Liver (tissue), 9 donors: Measurements from ENCODE around the gene CORO7. TPM values are rescaled to one million over a fixed set of nuclear protein-coding genes. Genes with fewer than 3 reads are reported as not detected.

Experiments
- DNase-seq: peaks from one replicate; pipeline ENCODE4 v3.0.0-alpha.2; 2017; ENCODE audit warnings: low spot score
- H3K27ac ChIP-seq, 2 donors: one replicate each; pipeline ENCODE4 v1.7.0; 2013; ENCODE audit warnings: inconsistent platforms in 2 of 2, low read length in 2 of 2, control low read depth in 1 of 2, low read depth in 1 of 2, mild to moderate bottlenecking in 1 of 2
- H3K27me3 ChIP-seq, 4 donors: one replicate each; pipeline versions ENCODE4 v1.6.1 to v1.7.0; 2013; ENCODE audit warnings: low read length in 3 of 4, inconsistent platforms in 1 of 4, mild to moderate bottlenecking in 1 of 4, moderate library complexity in 1 of 4; ENCODE audit not compliant: control insufficient read depth in 4 of 4, insufficient read depth in 4 of 4
- H3K36me3 ChIP-seq, 4 donors: one replicate each; pipeline versions ENCODE4 v1.6.1 to v1.7.0; 2013; ENCODE audit warnings: low read length in 3 of 4, mild to moderate bottlenecking in 3 of 4, low read depth in 1 of 4, moderate library complexity in 1 of 4; ENCODE audit not compliant: control insufficient read depth in 4 of 4, insufficient read depth in 3 of 4
- H3K4me1 ChIP-seq, 4 donors: one replicate each; pipeline versions ENCODE4 v1.6.1 to v1.7.0; 2013; ENCODE audit warnings: low read length in 3 of 4, mild to moderate bottlenecking in 3 of 4, moderate library complexity in 1 of 4; ENCODE audit not compliant: control insufficient read depth in 4 of 4, insufficient read depth in 4 of 4
- H3K4me3 ChIP-seq, 3 donors: one replicate each; pipeline versions ENCODE4 v1.6.1 to v1.7.0; 2013; ENCODE audit warnings: low read length in 3 of 3, control low read depth in 1 of 3, low read depth in 1 of 3, mild to moderate bottlenecking in 1 of 3
- H3K9ac ChIP-seq, 2 donors: one replicate each; pipeline ENCODE4 v1.7.0; 2013; ENCODE audit warnings: low read length in 2 of 2, mild to moderate bottlenecking in 2 of 2, moderate library complexity in 2 of 2, control low read depth in 1 of 2, low read depth in 1 of 2
- H3K9me3 ChIP-seq, 4 donors: one replicate each; pipeline versions ENCODE4 v1.6.1 to v1.7.0; 2013; ENCODE audit warnings: low read length in 3 of 4; ENCODE audit not compliant: control insufficient read depth in 4 of 4
- EGR1 ChIP-seq, 2 donors: IDR thresholded peaks; 2 replicates each; pipeline ENCODE4 v1.6.1; 2016 to 2018; ENCODE audit warnings: antibody characterized with exemption in 2 of 2, low read depth in 2 of 2
- FOXA1 ChIP-seq: IDR thresholded peaks from 2 replicates; pipeline ENCODE4 v1.6.1; 2016; ENCODE audit warnings: antibody characterized with exemption
- FOXA2 ChIP-seq: IDR thresholded peaks from 2 replicates; pipeline ENCODE4 v1.6.1; 2016; ENCODE audit warnings: antibody characterized with exemption
- GABPA ChIP-seq, 2 donors: IDR thresholded peaks in 1 of 2; conservative IDR thresholded peaks in 1 of 2; 2 replicates each; pipeline ENCODE4 v1.6.1; 2016; ENCODE audit warnings: antibody characterized with exemption in 2 of 2, mild to moderate bottlenecking in 1 of 2, moderate library complexity in 1 of 2
- HNF4A ChIP-seq, 2 donors: conservative IDR thresholded peaks; 2 replicates each; pipeline ENCODE4 v1.6.1; 2016; ENCODE audit warnings: antibody characterized with exemption in 2 of 2, mild to moderate bottlenecking in 2 of 2
- HNF4G ChIP-seq: IDR thresholded peaks from 2 replicates; pipeline ENCODE4 v1.6.1; 2016; ENCODE audit warnings: antibody characterized with exemption
- JUND ChIP-seq, 2 donors: IDR thresholded peaks; 2 replicates each; pipeline ENCODE4 v1.6.1; 2016; ENCODE audit warnings: antibody characterized with exemption in 2 of 2
- NR2F2 ChIP-seq: IDR thresholded peaks from 2 replicates; pipeline ENCODE4 v1.6.1; 2016; ENCODE audit warnings: antibody characterized with exemption
- RAD21 ChIP-seq, 2 donors: IDR thresholded peaks; 2 replicates each; pipeline ENCODE4 v1.6.1; 2016; ENCODE audit warnings: antibody characterized with exemption in 2 of 2, mild to moderate bottlenecking in 2 of 2
- RXRA ChIP-seq, 2 donors: IDR thresholded peaks; 2 replicates each; pipeline ENCODE4 v1.6.1; 2017 to 2018; ENCODE audit warnings: antibody characterized with exemption in 2 of 2, mild to moderate bottlenecking in 1 of 2
- SP1 ChIP-seq: IDR thresholded peaks from 2 replicates; pipeline ENCODE4 v1.6.1; 2018; ENCODE audit warnings: antibody characterized with exemption, mild to moderate bottlenecking
- TAF1 ChIP-seq: conservative IDR thresholded peaks from 2 replicates; pipeline ENCODE4 v1.6.1; 2016; ENCODE audit warnings: antibody characterized with exemption, mild to moderate bottlenecking
- YY1 ChIP-seq: IDR thresholded peaks from 2 replicates; pipeline ENCODE4 v1.6.1; 2016; ENCODE audit warnings: antibody characterized with exemption, mild to moderate bottlenecking
- WGBS: extraction: QIAGEN DNeasy Blood & Tissue Kit; methylation state at CpG from one replicate; pipeline ENCODE4 v1.1.7; 2013; 5-methylcytosine and 5-hydroxymethylcytosine counted together
- polyA plus RNA-seq, 2 donors: library from polyadenylated mRNA; stranded (reverse) in 1 of 2; unstranded in 1 of 2; fragments of 200-250 nt in 1 of 2; fragments of >200 nt in 1 of 2; fragmentation: Nextera tagmentation in 1 of 2; extraction: Ambion mirVana in 1 of 2; gene quantifications; one replicate each; pipeline versions ENCODE4 v1.2.1 to v1.2.3, GENCODE V29; 2013 to 2015
- total RNA-seq, 2 donors: library from RNA; depleted of rRNA; stranded (reverse); fragments of >200 nt; gene quantifications; one replicate each; pipeline ENCODE4 v1.2.3, GENCODE V29; 2014
- TF ChIP-seq, protein P1 (sequence below): IDR thresholded peaks from 2 replicates; pipeline ENCODE4 v1.6.1; 2016; ENCODE audit warnings: antibody characterized with exemption, mild to moderate bottlenecking
- TF ChIP-seq, protein P2 (sequence below): fragments of 150-350 bp; IDR thresholded peaks from 2 replicates; pipeline ENCODE4 v1.5.1; 2017; ENCODE audit warnings: improper control_type of control experiment, low read depth, low read length; ENCODE audit not compliant: missing input control
- TF ChIP-seq, protein P3 (sequence below): IDR thresholded peaks from 2 replicates; pipeline ENCODE4 v1.6.1; 2016; ENCODE audit warnings: antibody characterized with exemption
- donor health status: healthy.
- donor health status: healthy.
- donor health status: healthy.
- donor health status: healthy.
- donor health status: healthy.

The CORO7 gene
- total and polyA plus RNA-seq, 4 donors: 7.3 to 21.5 (median 13.0) TPM

- no peak overlapping the region for H3K4me3 ChIP-seq
- no peaks in the 10 kb centered on the region for H3K27me3 ChIP-seq
- H3K9me3 ChIP-seq: no peaks in the 10 kb centered on the region
- TF ChIP-seq, protein P1, sequence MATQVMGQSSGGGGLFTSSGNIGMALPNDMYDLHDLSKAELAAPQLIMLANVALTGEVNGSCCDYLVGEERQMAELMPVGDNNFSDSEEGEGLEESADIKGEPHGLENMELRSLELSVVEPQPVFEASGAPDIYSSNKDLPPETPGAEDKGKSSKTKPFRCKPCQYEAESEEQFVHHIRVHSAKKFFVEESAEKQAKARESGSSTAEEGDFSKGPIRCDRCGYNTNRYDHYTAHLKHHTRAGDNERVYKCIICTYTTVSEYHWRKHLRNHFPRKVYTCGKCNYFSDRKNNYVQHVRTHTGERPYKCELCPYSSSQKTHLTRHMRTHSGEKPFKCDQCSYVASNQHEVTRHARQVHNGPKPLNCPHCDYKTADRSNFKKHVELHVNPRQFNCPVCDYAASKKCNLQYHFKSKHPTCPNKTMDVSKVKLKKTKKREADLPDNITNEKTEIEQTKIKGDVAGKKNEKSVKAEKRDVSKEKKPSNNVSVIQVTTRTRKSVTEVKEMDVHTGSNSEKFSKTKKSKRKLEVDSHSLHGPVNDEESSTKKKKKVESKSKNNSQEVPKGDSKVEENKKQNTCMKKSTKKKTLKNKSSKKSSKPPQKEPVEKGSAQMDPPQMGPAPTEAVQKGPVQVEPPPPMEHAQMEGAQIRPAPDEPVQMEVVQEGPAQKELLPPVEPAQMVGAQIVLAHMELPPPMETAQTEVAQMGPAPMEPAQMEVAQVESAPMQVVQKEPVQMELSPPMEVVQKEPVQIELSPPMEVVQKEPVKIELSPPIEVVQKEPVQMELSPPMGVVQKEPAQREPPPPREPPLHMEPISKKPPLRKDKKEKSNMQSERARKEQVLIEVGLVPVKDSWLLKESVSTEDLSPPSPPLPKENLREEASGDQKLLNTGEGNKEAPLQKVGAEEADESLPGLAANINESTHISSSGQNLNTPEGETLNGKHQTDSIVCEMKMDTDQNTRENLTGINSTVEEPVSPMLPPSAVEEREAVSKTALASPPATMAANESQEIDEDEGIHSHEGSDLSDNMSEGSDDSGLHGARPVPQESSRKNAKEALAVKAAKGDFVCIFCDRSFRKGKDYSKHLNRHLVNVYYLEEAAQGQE: no peak
- TF ChIP-seq FOXA2 (no peak), YY1 (no peak)
- H3K9ac ChIP-seq: no peak overlapping the region
- H3K36me3 ChIP-seq: peaks cover 0 to 17% (median 7%) of the 10 kb centered on the region in 4 donors
- H3K4me1 ChIP-seq: peaks cover 2 to 33% (median 22%) of the 10 kb centered on the region in 4 donors
- DNase-seq: no peak
- 86% methylated on average over 55 of the region's 55 CpGs for WGBS
- no peak overlapping the region for H3K27ac ChIP-seq
These were observed 34.2 kb downstream of the CORO7 start for GRCh38 chr16:4381935-4382794.

DNA sequence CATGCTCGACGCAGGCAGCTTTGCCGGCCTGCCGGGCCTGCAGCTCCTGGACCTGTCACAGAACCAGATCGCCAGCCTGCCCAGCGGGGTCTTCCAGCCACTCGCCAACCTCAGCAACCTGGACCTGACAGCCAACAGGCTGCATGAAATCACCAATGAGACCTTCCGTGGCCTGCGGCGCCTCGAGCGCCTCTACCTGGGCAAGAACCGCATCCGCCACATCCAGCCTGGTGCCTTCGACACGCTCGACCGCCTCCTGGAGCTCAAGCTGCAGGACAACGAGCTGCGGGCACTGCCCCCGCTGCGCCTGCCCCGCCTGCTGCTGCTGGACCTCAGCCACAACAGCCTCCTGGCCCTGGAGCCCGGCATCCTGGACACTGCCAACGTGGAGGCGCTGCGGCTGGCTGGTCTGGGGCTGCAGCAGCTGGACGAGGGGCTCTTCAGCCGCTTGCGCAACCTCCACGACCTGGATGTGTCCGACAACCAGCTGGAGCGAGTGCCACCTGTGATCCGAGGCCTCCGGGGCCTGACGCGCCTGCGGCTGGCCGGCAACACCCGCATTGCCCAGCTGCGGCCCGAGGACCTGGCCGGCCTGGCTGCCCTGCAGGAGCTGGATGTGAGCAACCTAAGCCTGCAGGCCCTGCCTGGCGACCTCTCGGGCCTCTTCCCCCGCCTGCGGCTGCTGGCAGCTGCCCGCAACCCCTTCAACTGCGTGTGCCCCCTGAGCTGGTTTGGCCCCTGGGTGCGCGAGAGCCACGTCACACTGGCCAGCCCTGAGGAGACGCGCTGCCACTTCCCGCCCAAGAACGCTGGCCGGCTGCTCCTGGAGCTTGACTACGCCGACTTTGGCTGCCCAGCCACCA, 35.1 kb downstream of the CORO7 start:
- Histone ChIP-seq H3K9ac (no peak overlapping the region), H3K4me1 (peaks cover 9 to 41% (median 30%) of the 10 kb centered on the region in 4 donors), H3K4me3 (no peak overlapping the region), H3K36me3 (peaks cover 0 to 17% (median 7%) of the 10 kb centered on the region in 4 donors), H3K9me3 (no peaks in the 10 kb centered on the region), H3K27me3 (no peaks in the 10 kb centered on the region), H3K27ac (no peak overlapping the region)
- TF ChIP-seq FOXA2 (no peak), YY1 (no peak), GABPA (IDR thresholded peaks at IDR 0.05 in 1 of 2, conservative IDR thresholded peaks at IDR 0.05 in 1 of 2) (no peak), HNF4G (no peak), FOXA1 (no peak), JUND (IDR thresholded peaks at IDR 0.05) (no peak), EGR1 (IDR thresholded peaks at IDR 0.05; ENCODE audit: low read depth in 2 of 2) (no peak), RXRA (IDR thresholded peaks at IDR 0.05) (no peak), RAD21 (IDR thresholded peaks at IDR 0.05) (no peak), NR2F2 (no peak), HNF4A (conservative IDR thresholded peaks at IDR 0.05) (no peak), TAF1 (no peak), SP1 (no peak)
- TF ChIP-seq, protein P2, sequence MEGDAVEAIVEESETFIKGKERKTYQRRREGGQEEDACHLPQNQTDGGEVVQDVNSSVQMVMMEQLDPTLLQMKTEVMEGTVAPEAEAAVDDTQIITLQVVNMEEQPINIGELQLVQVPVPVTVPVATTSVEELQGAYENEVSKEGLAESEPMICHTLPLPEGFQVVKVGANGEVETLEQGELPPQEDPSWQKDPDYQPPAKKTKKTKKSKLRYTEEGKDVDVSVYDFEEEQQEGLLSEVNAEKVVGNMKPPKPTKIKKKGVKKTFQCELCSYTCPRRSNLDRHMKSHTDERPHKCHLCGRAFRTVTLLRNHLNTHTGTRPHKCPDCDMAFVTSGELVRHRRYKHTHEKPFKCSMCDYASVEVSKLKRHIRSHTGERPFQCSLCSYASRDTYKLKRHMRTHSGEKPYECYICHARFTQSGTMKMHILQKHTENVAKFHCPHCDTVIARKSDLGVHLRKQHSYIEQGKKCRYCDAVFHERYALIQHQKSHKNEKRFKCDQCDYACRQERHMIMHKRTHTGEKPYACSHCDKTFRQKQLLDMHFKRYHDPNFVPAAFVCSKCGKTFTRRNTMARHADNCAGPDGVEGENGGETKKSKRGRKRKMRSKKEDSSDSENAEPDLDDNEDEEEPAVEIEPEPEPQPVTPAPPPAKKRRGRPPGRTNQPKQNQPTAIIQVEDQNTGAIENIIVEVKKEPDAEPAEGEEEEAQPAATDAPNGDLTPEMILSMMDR: no peak
- TF ChIP-seq, protein P1: no peak
- TF ChIP-seq, protein P3, sequence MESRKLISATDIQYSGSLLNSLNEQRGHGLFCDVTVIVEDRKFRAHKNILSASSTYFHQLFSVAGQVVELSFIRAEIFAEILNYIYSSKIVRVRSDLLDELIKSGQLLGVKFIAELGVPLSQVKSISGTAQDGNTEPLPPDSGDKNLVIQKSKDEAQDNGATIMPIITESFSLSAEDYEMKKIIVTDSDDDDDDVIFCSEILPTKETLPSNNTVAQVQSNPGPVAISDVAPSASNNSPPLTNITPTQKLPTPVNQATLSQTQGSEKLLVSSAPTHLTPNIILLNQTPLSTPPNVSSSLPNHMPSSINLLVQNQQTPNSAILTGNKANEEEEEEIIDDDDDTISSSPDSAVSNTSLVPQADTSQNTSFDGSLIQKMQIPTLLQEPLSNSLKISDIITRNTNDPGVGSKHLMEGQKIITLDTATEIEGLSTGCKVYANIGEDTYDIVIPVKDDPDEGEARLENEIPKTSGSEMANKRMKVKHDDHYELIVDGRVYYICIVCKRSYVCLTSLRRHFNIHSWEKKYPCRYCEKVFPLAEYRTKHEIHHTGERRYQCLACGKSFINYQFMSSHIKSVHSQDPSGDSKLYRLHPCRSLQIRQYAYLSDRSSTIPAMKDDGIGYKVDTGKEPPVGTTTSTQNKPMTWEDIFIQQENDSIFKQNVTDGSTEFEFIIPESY: no peak
- no peak for DNase-seq
- WGBS: 80% methylated on average over 59 of the region's 59 CpGs
